ENCODE measurements around the gene ITPR2.

ITPR2 gene

DNA sequence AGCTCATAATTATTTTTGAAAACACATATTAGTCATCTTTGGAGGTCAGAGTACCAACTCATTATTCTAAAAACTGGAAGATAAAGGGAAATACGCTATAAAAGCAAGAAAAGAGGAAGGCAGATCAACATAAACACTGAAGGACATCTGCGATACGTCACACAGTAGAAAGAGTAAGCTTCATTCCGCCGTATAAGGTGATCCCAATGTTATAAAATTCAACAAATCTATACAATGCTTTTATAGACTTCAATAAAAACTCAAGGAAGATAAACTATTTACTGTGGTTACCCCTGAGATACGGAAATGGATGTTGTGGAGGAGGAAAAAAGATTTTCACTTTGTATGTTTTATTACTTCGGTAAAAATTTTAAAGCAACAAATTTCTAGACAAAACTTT lies 92.6 kb downstream of the ITPR2 start:
- Histone ChIP-seq H3K27me3 (ENCODE audit: insufficient read depth, poor library complexity, severe bottlenecking) (no peaks in the 10 kb centered on the region), H3K36me3 (ENCODE audit: low read depth) (no peaks in the 10 kb centered on the region), H3K27ac (ENCODE audit: poor library complexity, severe bottlenecking) (no peak overlapping the region), H3K4me1 (ENCODE audit: insufficient read depth, poor library complexity, severe bottlenecking) (peaks cover 9% of the 10 kb centered on the region), H3K9me3 (ENCODE audit: severe bottlenecking) (no peaks in the 10 kb centered on the region), H3K4me3 (ENCODE audit: severe bottlenecking) (no peak overlapping the region)
- TF ChIP-seq CTCF (IDR thresholded peaks at IDR 0.05; ENCODE audit: poor library complexity, severe bottlenecking), result no peak
- no peak for DNase-seq (ENCODE audit: low spot score)
- no peak for ATAC-seq (ENCODE audit: low read depth)

DNA sequence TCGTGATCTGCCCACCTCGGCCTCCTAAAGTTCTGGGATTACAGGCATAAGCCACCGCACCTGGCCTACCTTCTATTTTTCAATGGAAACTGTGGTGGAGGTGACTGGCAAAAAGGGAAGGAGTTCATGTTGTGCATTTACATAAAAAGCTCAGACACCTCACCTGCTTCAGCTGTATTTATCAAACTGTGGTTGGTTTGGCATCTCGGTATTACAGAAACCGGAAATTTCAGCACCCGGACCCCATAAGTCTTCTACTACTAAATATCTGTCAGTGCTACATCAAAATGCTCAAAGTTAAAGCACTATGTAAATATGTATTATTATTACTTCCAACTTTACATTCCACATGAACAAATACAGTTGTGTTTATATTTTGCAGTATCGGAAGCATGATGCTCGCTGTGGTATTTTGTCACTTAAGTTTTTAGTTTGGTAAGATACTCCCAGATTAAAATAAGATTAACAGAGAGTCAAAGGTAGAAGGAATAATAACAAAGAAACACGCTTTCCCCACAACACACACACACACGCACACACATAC lies 95.4 kb downstream of the ITPR2 start:
- no peaks in the 10 kb centered on the region for H3K36me3 ChIP-seq (ENCODE audit: low read depth)
- no peak for TF ChIP-seq CTCF (IDR thresholded peaks at IDR 0.05; ENCODE audit: poor library complexity, severe bottlenecking)
- H3K27ac ChIP-seq (ENCODE audit: poor library complexity, severe bottlenecking), result peak overlapping the region; percentile 34
- DNase-seq (ENCODE audit: low spot score) (no peak), ATAC-seq (ENCODE audit: low read depth) (no peak)
- peaks cover 9% of the 10 kb centered on the region for H3K4me1 ChIP-seq (ENCODE audit: insufficient read depth, poor library complexity, severe bottlenecking)
- H3K4me3 ChIP-seq (ENCODE audit: severe bottlenecking), result no peak overlapping the region
- H3K27me3 ChIP-seq (ENCODE audit: insufficient read depth, poor library complexity, severe bottlenecking), result no peaks in the 10 kb centered on the region
- H3K9me3 ChIP-seq (ENCODE audit: severe bottlenecking), result no peaks in the 10 kb centered on the region

DNA sequence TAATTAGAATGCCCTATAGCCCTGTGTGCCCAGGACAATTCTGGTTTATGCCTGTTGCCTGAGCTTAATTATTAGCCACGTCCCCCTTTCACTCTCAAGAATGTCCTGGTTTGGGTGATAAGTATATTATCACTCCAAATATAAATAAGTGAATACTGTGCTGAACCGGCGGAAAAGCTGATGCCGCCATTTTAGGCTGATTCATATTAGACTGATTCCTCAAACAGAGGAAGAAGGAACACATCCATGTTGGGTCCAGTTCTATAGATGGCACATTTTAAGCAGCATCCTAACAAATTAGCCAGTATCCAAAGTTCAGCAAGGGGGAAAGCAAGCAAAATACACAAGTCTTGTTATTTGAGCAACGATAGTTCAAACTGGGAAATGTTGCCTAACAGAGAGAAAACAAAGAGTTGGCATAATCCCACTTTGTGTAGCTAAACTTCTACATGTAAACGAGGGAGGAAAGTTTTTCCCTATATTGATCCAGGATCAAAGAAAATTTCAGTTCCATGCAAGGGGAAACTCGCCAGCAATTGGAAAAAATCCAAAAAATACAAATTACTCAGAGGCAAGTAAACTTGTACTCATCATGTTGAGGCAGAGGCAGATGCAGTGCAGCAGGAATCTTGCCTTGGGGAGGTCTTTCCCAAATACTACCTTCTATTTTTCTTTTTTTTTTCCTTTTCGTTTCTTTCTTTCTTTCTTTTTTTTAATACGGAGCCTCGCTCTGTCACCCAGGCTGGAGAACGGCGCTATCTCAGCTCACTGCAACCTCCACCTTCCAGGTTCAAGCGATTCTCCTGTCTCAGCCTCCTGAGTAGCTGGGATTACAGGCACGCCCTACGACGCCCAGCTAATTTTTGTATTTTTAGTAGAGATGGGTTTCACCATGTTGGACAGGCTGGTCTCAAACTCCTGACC lies 96.2 kb downstream of the ITPR2 start:
- peak overlapping the region; percentile 34 for H3K27ac ChIP-seq (ENCODE audit: poor library complexity, severe bottlenecking)
- peak; percentile 67 for ATAC-seq (ENCODE audit: low read depth)
- no peak for DNase-seq (ENCODE audit: low spot score)

GRCh38 chr12:26735249-26735639 lies 97.8 kb downstream of the ITPR2 start:
- no peak for TF ChIP-seq CTCF (IDR thresholded peaks at IDR 0.05; ENCODE audit: poor library complexity, severe bottlenecking)
- ATAC-seq (ENCODE audit: low read depth), result no peak
- DNase-seq (ENCODE audit: low spot score), result no peak
- H3K27ac ChIP-seq (ENCODE audit: poor library complexity, severe bottlenecking), result no peak overlapping the region
- H3K36me3 ChIP-seq (ENCODE audit: low read depth), result no peaks in the 10 kb centered on the region
- H3K9me3 ChIP-seq (ENCODE audit: severe bottlenecking), result no peaks in the 10 kb centered on the region
- no peak overlapping the region for H3K4me3 ChIP-seq (ENCODE audit: severe bottlenecking)
- H3K27me3 ChIP-seq (ENCODE audit: insufficient read depth, poor library complexity, severe bottlenecking), result no peaks in the 10 kb centered on the region
- peaks cover 9% of the 10 kb centered on the region for H3K4me1 ChIP-seq (ENCODE audit: insufficient read depth, poor library complexity, severe bottlenecking)

More for the DNA sequence above, 96.2 kb downstream of the ITPR2 start:
- Histone ChIP-seq H3K4me1 (ENCODE audit: insufficient read depth, poor library complexity, severe bottlenecking) (peaks cover 9% of the 10 kb centered on the region), H3K4me3 (ENCODE audit: severe bottlenecking) (no peak overlapping the region), H3K36me3 (ENCODE audit: low read depth) (no peaks in the 10 kb centered on the region), H3K9me3 (ENCODE audit: severe bottlenecking) (no peaks in the 10 kb centered on the region), H3K27me3 (ENCODE audit: insufficient read depth, poor library complexity, severe bottlenecking) (no peaks in the 10 kb centered on the region)
- TF ChIP-seq CTCF (IDR thresholded peaks at IDR 0.05; ENCODE audit: poor library complexity, severe bottlenecking), result no peak
